Bronchial epithelial cell (primary cell): ENCODE measurements around the gene JARID2. TPM values are rescaled to one million over a fixed set of nuclear protein-coding genes. Genes with fewer than 3 reads are reported as not detected.

Source experiments
- DNase-seq: peaks from one replicate; pipeline ENCODE4 v3.0.0-alpha.2; 2010; ENCODE audit warnings: low read depth
- FAIRE-seq: peaks from 2 replicates; lab custom pipeline; 2011; peaks lifted over from hg19 to GRCh38; lab: Jason Lieb, UNC
- H3K27me3 ChIP-seq: 2 replicates; pipeline ENCODE4 v1.5.1; 2011; ENCODE audit warnings: low read length; ENCODE audit not compliant: control insufficient read depth, insufficient read depth
- H3K36me3 ChIP-seq: 2 replicates; pipeline ENCODE4 v1.5.1; 2011; ENCODE audit warnings: low read length; ENCODE audit not compliant: control insufficient read depth, insufficient read depth
- H3K4me3 ChIP-seq: 2 replicates; pipeline ENCODE4 v1.5.1; 2011; ENCODE audit warnings: mild to moderate bottlenecking, low read depth, low read length, control low read depth
- CTCF ChIP-seq: IDR thresholded peaks from 2 replicates; pipeline ENCODE4 v1.5.1; 2011; ENCODE audit warnings: mild to moderate bottlenecking, moderate library complexity, low read length, control low read depth, inconsistent platforms; ENCODE audit not compliant: insufficient read depth, severe bottlenecking
- total RNA-seq: library from RNA; depleted of rRNA; stranded (reverse); fragments of >200 nt; gene quantifications from 2 replicates; pipeline ENCODE4 v1.2.1, GENCODE V29; 2014

JARID2 gene
- total RNA-seq, 1 donor from 2014 or later = 29.2 TPM

- Histone ChIP-seq H3K36me3 (peaks cover 3% of the 10 kb centered on the region), H3K27me3 (no peaks in the 10 kb centered on the region), H3K4me3 (no peak overlapping the region)
- FAIRE-seq (no peak), DNase-seq (peak; percentile 39)
- TF ChIP-seq CTCF = peak; percentile 21
Observed at GRCh38 chr6:15254070-15254975, 8.5 kb downstream of the JARID2 start.

GRCh38 chr6:15255481-15255880 is 9.6 kb downstream of the JARID2 start:
- FAIRE-seq (no peak), DNase-seq (no peak)
- H3K27me3 ChIP-seq = no peaks in the 10 kb centered on the region
- H3K36me3 ChIP-seq = peaks cover 3% of the 10 kb centered on the region
- H3K4me3 ChIP-seq = no peak overlapping the region
- TF ChIP-seq CTCF = no peak

DNA sequence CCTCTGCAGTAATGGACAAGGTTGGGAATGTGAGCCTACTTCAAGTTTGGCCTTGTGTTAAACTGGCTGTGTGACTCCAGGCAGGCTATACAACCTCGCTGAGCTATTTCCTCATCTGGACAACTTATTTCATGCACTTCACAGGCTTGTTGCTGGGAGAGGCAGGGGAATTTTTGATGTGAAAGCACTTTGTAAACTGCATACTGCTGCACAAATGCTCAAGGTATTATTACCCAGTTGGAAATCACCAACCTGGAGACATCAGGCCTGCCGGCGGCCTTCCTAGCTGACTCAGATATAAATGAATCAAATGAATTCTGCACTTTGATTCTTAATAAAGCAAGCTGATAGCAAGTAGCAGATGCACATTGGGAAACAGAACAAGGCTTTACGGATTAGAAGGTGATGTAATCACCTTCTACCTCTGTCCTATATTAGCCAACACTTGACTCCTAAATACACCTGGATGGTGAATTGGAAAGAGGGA is 10.1 kb downstream of the JARID2 start:
- FAIRE-seq (no peak), DNase-seq (peak; percentile 67)
- Histone ChIP-seq H3K27me3 (no peaks in the 10 kb centered on the region), H3K36me3 (peaks cover 3% of the 10 kb centered on the region), H3K4me3 (no peak overlapping the region)
- no peak for TF ChIP-seq CTCF

GRCh38 chr6:15256538-15257271 is 10.8 kb downstream of the JARID2 start:
- H3K27me3 ChIP-seq = no peaks in the 10 kb centered on the region
- TF ChIP-seq CTCF = no peak
- DNase-seq = no peak
- FAIRE-seq = no peak
- no peak overlapping the region for H3K4me3 ChIP-seq
- peaks cover 3% of the 10 kb centered on the region for H3K36me3 ChIP-seq

- Histone ChIP-seq H3K36me3 (peaks cover 3% of the 10 kb centered on the region), H3K27me3 (no peaks in the 10 kb centered on the region), H3K4me3 (no peak overlapping the region)
- FAIRE-seq (no peak), DNase-seq (no peak)
- no peak for TF ChIP-seq CTCF
Observed at GRCh38 chr6:15257357-15258132, 11.7 kb downstream of the JARID2 start.
